Measurements from ENCODE around the gene HES1.

GRCh38 chr3:194174406-194174805 is 38.5 kb downstream of the HES1 start:
- TF ChIP-seq CTCF (optimal IDR thresholded peaks at IDR 0.05 in 1 of 3, IDR thresholded peaks at IDR 0.05 in 1 of 3, conservative IDR thresholded peaks at IDR 0.05 in 1 of 3; ENCODE audit: extremely low read depth in 1 of 3, insufficient read depth in 2 of 3, low read length in 3 of 3) (no peak), EZH2 (IDR thresholded peaks at IDR 0.05; ENCODE audit: low read length) (no peak)

Data from keratinocyte (primary cell).